Motor neuron (in vitro differentiated cells): ENCODE data around the gene ZFYVE21. TPM values are rescaled to one million over a fixed set of nuclear protein-coding genes. Genes with fewer than 3 reads are reported as not detected.
A peak's percentile ranks its signal among the peaks of the same experiment; 100 is the strongest.

Experiments
- ATAC-seq, 8 experiments: fragments of 200-7000 bp; cut with Tn5 transposase; replicated peaks in 6 of 8; 2 replicates each; pipeline ENCODE4 v1.8.0; 2021; ENCODE audit warnings: mild to moderate bottlenecking in 8 of 8, moderate library complexity in 8 of 8
- H3K27ac ChIP-seq, 2 donors: fragments of 250-450 bp; sonication (Bioruptor Pico); 2 replicates each; pipeline ENCODE4 v1.9.0; 2021; ENCODE audit warnings: antibody characterized with exemption in 2 of 2, mild to moderate bottlenecking in 2 of 2, moderate library complexity in 1 of 2
- H3K4me1 ChIP-seq, 2 donors: fragments of 250-450 bp; sonication (Bioruptor Pico); replicated peaks in 1 of 2; 2 replicates each; pipeline ENCODE4 v1.6.1; 2021; ENCODE audit warnings: antibody characterized with exemption in 2 of 2, mild to moderate bottlenecking in 2 of 2, moderate library complexity in 1 of 2
- H3K4me3 ChIP-seq, 5 donors: fragments of 250-450 bp; sonication (Bioruptor Pico); 2 replicates each; pipeline ENCODE4 v1.9.0; 2021; ENCODE audit warnings: antibody characterized with exemption in 5 of 5, mild to moderate bottlenecking in 5 of 5, moderate library complexity in 4 of 5
- WGBS, 10 experiments: fragments of 450-650 bp; shearing (Covaris generic); methylation state at CpG; one replicate each; pipeline ENCODE4 v1.0.0; 2022; 5-methylcytosine and 5-hydroxymethylcytosine counted together
- in situ Hi-C, 9 experiments: fragments of 400-800 bp; cut with MboI; loops; one replicate each; pipeline ENCODE4 v1.15.0; 2021; ENCODE audit warnings: low sequenced_read_pairs in 9 of 9, low pct_unique_long_range_greater_than_20kb in 2 of 9; ENCODE audit not compliant: unreplicated experiment in 9 of 9
- total RNA-seq, 8 experiments: library from RNA; unstranded; fragments of 300-600 nt; gene quantifications; 2 replicates each; pipeline versions ENCODE4 v1.2.3 to v1.2.4, GENCODE V29; 2022

Gene ZFYVE21
- 10 to 100 TPM; 18.3 to 41.8 (median 29.6) TPM for total RNA-seq

DNA sequence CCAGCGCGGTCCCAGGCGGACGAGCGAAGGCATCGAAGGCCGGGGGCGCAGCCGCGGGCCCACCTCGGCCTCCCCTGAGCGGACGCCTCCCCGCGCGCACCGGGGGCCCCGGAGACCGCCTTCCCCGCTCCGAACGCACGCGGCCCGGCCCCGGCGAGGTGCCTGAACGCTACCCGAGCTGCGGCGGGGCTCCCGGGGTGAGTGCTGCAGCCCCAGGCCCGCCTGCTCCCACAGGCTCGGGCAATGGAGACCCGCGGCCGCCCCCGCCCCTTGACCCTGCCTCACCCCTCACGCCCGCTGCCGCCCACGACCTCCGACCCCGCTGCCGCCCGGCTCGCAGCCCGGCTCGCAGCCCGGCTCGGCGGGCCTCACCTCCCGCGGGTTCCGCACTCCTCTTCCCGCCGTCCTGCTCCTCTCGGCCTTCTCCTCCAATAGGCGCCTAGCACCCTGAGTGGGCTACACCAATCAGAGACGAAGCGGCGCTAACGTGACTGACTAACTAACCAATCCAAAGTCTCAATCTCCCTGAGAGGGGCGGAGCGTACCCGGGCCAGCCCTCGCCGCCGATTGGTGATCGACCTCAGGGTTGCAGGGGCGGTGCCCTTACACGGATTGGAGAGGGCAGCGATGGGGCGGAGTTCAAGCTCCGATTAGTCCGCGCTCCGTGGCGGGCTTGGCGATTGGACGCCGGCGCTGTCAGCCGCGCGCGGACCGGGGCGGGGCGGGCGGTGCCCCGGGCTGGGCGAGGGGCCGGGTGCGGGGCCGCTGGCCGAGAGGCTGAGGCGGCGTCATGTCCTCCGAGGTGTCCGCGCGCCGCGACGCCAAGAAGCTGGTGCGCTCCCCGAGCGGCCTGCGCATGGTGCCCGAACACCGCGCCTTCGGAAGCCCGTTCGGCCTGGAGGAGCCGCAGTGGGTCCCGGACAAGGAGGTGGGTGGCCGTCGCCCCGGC, at the start of gene ZFYVE21, which contains the start of gene XRCC3:
Gene ZFYVE21 (plus strand): TSS at position 759 of the 949 bp plus-strand sequence. CDS start 32 bp downstream, at position 791.
Gene XRCC3 (minus strand): TSS at position 400 of the 949 bp plus-strand sequence. CDS start 4,364 bp downstream, outside the sequence.
- H3K4me3 ChIP-seq, result peak within 1 kb of the TSS; percentile 59 to 92 (median 68)
- 0% methylated on average over 3 of the region's 121 CpGs; no CpG with 5 or more reads in 9 of the 10 experiments for WGBS, 10 experiments
- peak within 1 kb of the TSS; percentile 60 to 71 for H3K27ac ChIP-seq
- in situ Hi-C loops, result no loop called here
- peaks cover 30 to 35% of the 10 kb centered on the region in 2 donors for H3K4me1 ChIP-seq
- peak; percentile 85 to 92 (median 90) for ATAC-seq

DNA sequence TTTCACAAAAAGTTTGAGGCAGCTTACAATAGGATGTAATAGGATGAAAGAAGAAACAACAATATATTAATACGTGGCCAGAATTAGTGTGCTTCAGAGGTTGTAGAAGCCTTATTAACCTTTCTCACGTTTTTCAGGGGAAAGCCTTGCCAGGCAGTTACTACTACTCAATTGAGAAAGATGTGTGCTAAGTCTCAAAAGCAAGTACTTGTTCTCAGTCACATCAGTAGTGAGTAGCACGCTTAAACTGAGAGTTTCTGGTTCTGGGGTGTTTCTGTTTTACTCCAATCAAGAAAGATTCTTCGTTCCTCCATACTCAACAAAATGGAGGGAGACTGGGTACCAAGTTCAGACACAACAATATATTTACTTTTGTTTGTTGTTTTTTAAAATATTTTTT, 47.9 kb upstream of the ZFYVE21 start:
- ATAC-seq, result no peak
- in situ Hi-C loops, result no loop called here
- Histone ChIP-seq H3K4me3 (no peak overlapping the region), H3K27ac (no peak overlapping the region), H3K4me1 (no peaks in the 10 kb centered on the region)
- WGBS, 10 experiments, result 82 to 100% (median 94%) methylated on average over 1 to 4 of the region's 4 CpGs; no CpG with 5 or more reads in 1 of the 10 experiments

DNA sequence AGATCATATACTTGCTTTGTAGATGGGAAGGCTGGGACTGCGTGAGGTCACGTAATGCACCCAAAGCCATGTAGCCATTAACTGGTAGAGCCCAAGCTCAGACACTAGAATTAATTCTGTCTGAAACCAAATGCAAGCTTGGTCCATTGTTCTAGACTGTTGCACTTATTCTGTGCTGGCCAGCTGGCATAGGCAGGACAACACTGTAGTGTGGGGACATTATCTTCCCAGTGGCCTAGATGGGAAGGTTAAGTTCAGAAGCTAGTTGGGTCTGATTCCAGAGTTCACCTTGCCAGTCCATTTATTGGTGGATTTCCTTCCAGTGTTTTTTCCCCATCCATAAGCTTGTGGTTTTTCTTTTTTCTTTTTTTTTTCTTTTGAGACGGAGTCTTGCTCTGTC, 47.5 kb upstream of the ZFYVE21 start:
- Histone ChIP-seq H3K27ac (no peak overlapping the region), H3K4me3 (no peak overlapping the region), H3K4me1 (no peaks in the 10 kb centered on the region)
- 90 to 100% (median 100%) methylated on average over 1 to 3 of the region's 3 CpGs for WGBS, 10 experiments
- in situ Hi-C loops, result no loop called here
- ATAC-seq, result no peak

DNA sequence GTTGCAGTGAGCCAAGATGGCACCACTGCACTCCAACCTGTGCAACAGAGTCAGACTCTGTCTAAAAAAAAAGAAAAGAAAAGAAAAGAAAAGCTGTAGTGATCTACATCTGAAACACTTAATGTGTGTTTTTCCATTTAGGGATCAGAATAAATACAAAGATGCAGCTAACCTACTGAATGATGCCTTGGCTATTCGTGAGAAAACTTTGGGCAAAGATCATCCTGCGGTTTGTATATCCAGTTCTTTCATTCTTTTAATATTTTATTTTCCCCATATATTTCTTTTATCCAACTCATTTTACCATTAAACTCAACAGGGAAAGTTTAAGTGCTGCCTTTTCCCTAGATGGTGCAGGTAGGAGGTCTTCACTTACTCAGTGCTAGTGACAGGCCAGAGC, 46.2 kb upstream of the ZFYVE21 start:
- Histone ChIP-seq H3K4me3 (no peak overlapping the region), H3K4me1 (no peaks in the 10 kb centered on the region), H3K27ac (no peak overlapping the region)
- in situ Hi-C loops, result no loop called here
- ATAC-seq, result no peak
- WGBS, 10 experiments, result 67 to 100% (median 100%) methylated on average over 1 to 2 of the region's 2 CpGs

DNA sequence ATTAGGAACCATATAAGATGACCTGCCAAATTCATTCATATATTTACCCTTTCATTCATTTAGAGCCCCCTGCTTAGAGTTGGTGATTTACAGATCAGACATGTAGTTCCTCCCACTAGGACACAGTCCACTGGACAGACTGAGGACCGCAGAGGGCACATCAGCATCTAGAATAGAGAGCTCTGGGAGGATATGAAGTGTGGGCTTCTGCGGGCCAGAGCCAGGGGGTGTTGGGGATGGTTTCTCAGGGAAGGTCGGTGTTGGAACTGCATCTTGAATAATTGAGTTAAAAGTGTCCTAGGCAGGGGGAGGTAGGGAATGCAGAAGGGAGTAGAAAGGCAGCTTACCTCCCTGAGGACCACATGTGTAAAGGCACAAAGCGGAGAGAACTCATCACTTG, 43.7 kb upstream of the ZFYVE21 start:
- WGBS, 10 experiments, result 81 to 100% (median 100%) methylated on average over 1 to 4 of the region's 4 CpGs; no CpG with 5 or more reads in 4 of the 10 experiments

DNA sequence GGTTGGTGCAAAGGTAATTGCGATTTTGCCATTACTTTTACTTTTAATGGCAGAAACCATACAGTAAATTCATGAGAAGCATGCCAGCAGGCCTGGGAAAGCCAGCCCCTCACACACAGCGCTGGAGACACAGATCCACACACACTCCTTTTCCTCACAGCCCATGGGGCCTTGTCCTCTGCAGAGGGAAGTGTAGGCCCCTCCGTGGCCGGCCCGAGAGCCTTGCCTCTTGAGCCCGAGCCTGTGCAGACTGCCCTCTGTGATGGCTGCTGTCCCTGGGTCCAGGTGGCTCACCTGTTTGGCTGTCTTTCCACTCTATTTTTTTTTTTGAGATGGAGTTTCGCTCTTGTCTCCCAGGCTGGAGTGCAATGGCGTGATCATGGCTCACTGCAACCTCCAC, 39.7 kb upstream of the ZFYVE21 start:
- in situ Hi-C loops, result no loop called here
- no peaks in the 10 kb centered on the region for H3K4me1 ChIP-seq
- no peak overlapping the region for H3K4me3 ChIP-seq
- WGBS, 10 experiments, result 60 to 100% (median 94%) methylated on average over 1 to 6 of the region's 8 CpGs; no CpG with 5 or more reads in 2 of the 10 experiments
- ATAC-seq, result no peak
- H3K27ac ChIP-seq, result no peak overlapping the region

More for the DNA sequence above, 43.7 kb upstream of the ZFYVE21 start:
- H3K4me1 ChIP-seq, result no peaks in the 10 kb centered on the region
- no peak for ATAC-seq
- H3K4me3 ChIP-seq, result no peak overlapping the region
- in situ Hi-C loops, result no loop called here
- H3K27ac ChIP-seq, result no peak overlapping the region

DNA sequence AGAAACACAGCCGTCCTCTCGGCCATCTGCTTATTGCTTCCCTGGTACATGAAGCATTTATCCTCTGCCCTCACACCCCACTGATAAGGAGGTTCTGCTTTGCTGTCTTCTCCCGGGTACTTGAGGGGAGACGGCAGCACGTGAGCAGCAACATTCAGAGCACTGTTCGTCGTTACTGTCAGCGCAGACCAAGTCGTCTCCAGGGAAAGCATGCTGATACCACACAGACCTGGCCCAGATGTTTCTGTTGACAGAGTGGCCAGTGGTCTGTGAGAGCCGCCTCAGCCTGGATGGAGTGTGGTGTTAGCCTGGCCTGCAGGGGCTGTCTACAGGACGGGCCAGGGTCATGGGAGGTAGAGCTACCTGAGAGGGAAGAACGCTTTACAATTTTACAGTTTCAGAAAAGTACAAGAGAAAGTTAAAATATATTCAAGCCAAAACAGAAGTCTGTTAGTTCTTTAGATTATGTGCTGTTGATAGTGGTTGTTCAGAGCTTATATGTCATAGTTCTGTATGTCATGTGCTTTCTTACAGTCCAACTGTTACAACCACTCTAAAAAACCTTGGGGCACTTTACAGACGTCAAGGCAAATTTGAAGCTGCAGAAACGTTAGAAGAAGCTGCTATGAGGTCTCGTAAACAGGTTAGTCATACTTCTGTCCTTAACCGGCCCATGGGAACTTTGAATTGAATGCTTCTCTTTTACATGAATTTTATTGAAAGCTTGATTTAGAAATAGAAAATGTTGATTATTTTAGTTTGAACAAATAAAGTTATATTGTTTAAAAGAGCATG, 38.5 kb upstream of the ZFYVE21 start:
- 73 to 97% (median 86%) methylated on average over 2 to 13 of the region's 16 CpGs for WGBS, 10 experiments
- H3K4me3 ChIP-seq, result no peak overlapping the region

DNA sequence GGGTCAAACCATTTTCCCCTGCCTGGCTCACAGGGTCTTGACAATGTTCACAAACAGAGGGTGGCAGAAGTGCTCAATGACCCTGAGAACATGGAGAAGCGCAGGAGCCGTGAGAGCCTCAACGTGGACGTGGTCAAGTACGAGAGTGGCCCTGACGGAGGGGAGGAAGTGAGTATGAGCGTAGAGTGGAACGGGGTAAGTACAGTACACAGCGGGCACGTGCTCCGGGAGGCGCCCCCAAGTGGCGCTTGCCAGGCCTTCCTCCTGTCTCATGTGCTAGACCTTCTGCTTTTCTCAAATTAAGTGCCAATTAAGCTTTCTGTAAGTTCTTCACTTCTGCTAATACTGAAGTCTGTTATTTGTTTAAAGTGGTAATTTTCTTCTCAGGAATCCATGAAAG, 36.3 kb upstream of the ZFYVE21 start:
- Histone ChIP-seq H3K4me1 (no peaks in the 10 kb centered on the region), H3K4me3 (no peak overlapping the region), H3K27ac (no peak overlapping the region)
- WGBS, 10 experiments, result 18 to 88% (median 67%) methylated on average over 6 to 13 of the region's 13 CpGs; no CpG with 5 or more reads in 5 of the 10 experiments
- ATAC-seq, result peak in 5 of 8 experiments; percentile 43 to 90 (median 54)
- in situ Hi-C loops, result no loop called here

More for the DNA sequence above, 38.5 kb upstream of the ZFYVE21 start:
- H3K4me1 ChIP-seq, result no peaks in the 10 kb centered on the region
- no peak for ATAC-seq
- H3K27ac ChIP-seq, result no peak overlapping the region
- in situ Hi-C loops, result no loop called here

DNA sequence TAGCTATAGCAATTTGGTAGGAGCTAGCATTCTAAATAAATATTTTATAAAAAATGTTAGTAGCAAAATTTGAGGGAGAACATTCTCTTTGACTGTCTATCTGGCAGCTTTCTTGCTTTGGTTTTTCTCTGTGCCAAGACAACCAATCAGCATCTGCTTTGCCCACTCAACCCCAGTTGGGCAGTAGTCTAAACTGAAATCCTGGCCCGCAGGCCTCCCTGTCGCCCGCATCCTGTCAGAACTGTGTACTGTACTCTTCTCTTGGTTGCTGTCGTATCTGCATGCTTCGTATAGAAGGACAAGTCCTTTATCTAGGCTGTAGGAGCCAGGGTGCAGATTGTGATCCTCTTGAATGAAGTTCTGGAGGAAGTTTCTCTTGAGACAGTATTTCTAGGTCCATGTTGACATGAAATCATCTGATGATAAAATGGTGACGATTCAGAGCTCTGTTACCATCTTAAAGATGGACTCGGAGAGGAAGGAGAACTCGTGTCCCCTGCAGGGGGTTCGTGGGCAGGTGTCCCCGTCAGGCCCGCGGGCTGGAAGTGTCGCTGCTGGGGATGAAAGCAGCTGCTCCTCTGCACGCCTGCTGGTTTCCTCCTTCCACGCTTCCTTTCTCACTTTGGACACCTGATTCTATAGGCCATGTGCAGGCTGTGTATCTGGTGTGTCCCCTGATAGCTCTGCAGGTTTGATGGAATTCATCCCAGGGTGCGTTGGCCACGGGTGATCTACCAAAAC, 34.9 kb upstream of the ZFYVE21 start:
- no peak overlapping the region for H3K4me3 ChIP-seq
- in situ Hi-C loops, result no loop called here
- H3K4me1 ChIP-seq, result no peaks in the 10 kb centered on the region
- no peak overlapping the region for H3K27ac ChIP-seq
- WGBS, 10 experiments, result 58 to 100% (median 81%) methylated on average over 3 to 14 of the region's 17 CpGs; no CpG with 5 or more reads in 1 of the 10 experiments
- ATAC-seq, result no peak

DNA sequence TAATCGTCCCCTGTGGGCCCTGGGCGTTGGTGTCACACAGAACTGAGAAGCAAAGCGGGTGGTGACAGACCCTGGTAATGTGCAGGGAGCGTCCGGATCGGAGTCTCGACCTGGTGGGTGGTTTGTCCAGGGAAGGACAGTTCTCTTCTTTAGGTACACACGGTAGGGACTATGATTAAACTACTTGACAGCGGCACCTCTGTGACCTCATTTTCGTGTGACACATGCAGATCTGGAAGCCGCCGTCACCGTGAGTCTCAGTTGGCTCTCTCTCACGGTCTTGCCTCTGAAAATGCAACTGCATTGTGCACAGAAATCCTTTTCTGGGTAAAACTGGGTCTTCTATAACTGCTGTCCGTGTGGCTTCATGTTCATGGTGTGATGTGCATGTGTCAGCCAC, 32.5 kb upstream of the ZFYVE21 start:
- no peak for ATAC-seq
- H3K4me3 ChIP-seq, result no peak overlapping the region
- WGBS, 10 experiments, result 67 to 96% (median 81%) methylated on average over 2 to 11 of the region's 15 CpGs; no CpG with 5 or more reads in 2 of the 10 experiments
- no peaks in the 10 kb centered on the region for H3K4me1 ChIP-seq
- in situ Hi-C loops, result no loop called here
- no peak overlapping the region for H3K27ac ChIP-seq

DNA sequence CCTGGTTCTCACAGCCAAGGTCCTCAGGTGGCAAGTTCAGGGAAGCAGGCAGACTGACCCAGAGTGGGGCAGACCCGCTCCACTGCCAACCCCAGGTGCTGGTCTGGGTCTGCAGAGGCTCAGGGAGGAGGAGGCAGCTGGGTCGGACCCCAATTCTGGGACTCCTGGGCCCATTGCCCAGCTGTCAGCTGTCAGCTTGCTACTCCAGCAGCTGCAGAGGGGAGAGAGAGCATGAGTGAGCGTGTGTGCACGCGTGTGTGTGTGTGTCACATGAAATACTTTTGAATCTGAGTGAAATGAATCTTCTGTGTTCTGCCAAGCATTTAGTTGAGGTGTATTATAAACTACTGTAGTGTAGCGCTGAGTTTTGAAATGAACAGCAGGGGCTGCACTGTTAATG, 31.1 kb upstream of the ZFYVE21 start:
- WGBS, 10 experiments, result 71 to 100% (median 90%) methylated on average over 1 to 6 of the region's 6 CpGs; no CpG with 5 or more reads in 5 of the 10 experiments
- no peaks in the 10 kb centered on the region for H3K4me1 ChIP-seq
- no peak for ATAC-seq
- H3K4me3 ChIP-seq, result no peak overlapping the region
- in situ Hi-C loops, result no loop called here
- no peak overlapping the region for H3K27ac ChIP-seq

DNA sequence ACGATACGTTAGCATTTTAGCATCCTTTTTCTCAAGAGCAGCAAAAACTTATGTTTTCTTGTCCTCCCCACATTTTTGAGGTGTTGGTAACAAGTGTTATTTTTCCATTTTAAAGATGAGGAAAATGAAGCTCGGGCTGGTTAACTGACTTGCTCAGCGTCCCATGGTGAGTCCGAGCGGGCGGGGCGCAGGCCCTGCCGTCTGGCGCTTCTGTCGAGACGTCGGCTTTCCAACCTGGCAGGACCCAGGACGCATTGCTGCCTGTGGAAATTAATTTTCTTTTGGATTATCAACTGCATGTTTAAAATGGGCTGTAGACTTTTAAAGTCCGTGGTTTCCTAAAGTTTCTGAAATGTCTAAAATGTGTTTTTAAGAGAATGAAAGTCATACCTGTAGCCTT, 30.7 kb upstream of the ZFYVE21 start:
- no peak for ATAC-seq
- 63 to 98% (median 94%) methylated on average over 1 to 15 of the region's 15 CpGs; no CpG with 5 or more reads in 1 of the 10 experiments for WGBS, 10 experiments
- Histone ChIP-seq H3K4me1 (no peaks in the 10 kb centered on the region), H3K4me3 (no peak overlapping the region), H3K27ac (no peak overlapping the region)
- in situ Hi-C loops, result no loop called here
